ENCODE results near the gene GTF3A. TPM values are rescaled to one million over a fixed set of nuclear protein-coding genes. Genes with fewer than 3 reads are reported as not detected.

GTF3A gene
- total and polyA plus RNA-seq, 2 donors from 2014 or later = 64.8 to 126 TPM

DNA sequence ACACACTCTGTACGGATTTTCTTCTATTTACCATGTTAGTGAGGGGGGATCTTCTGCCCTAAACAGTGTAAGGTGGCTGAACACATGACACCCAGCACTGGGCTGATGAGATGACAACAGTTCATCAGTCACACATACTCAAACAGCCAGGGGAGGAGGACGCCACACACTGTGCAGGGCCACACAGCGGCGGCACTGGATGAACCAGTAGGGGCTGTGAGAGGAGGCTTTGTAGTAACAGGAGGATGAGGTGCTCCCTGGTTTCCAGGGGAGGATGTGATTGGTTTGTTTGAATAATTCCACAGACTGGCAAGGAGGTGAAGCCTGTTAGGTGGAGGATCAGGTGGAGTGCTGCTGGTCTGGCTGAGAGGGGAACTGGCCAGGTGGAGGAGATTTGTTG, 16.3 kb upstream of the GTF3A start:
- Histone ChIP-seq H3K9me3 (ENCODE audit: control insufficient read depth in 2 of 3, insufficient read depth in 1 of 3, low read length in 3 of 3) (peaks cover 0 to 3% (median 0%) of the 10 kb centered on the region in 3 donors), H3K27me3 (ENCODE audit: control insufficient read depth, insufficient read depth, low read length) (no peaks in the 10 kb centered on the region), H3K4me1 (ENCODE audit: control insufficient read depth in 2 of 3, insufficient read depth in 2 of 3, low read depth in 1 of 3, low read length in 3 of 3) (peaks cover 6 to 25% (median 12%) of the 10 kb centered on the region in 3 donors), H3K9ac (ENCODE audit: low read length in 3 of 3) (no peak overlapping the region), H3K4me3 (ENCODE audit: low read length in 3 of 3) (no peak overlapping the region), H3K27ac (ENCODE audit: low read depth in 2 of 2, low read length in 2 of 2) (no peak overlapping the region), H3K36me3 (ENCODE audit: control insufficient read depth in 2 of 3, insufficient read depth in 3 of 3, low read length in 3 of 3) (no peaks in the 10 kb centered on the region)
- intact Hi-C loops (cut with DNase I) = no loop called here
- TF ChIP-seq, protein P1, sequence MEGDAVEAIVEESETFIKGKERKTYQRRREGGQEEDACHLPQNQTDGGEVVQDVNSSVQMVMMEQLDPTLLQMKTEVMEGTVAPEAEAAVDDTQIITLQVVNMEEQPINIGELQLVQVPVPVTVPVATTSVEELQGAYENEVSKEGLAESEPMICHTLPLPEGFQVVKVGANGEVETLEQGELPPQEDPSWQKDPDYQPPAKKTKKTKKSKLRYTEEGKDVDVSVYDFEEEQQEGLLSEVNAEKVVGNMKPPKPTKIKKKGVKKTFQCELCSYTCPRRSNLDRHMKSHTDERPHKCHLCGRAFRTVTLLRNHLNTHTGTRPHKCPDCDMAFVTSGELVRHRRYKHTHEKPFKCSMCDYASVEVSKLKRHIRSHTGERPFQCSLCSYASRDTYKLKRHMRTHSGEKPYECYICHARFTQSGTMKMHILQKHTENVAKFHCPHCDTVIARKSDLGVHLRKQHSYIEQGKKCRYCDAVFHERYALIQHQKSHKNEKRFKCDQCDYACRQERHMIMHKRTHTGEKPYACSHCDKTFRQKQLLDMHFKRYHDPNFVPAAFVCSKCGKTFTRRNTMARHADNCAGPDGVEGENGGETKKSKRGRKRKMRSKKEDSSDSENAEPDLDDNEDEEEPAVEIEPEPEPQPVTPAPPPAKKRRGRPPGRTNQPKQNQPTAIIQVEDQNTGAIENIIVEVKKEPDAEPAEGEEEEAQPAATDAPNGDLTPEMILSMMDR (IDR thresholded peaks at IDR 0.05; ENCODE audit: borderline replicate concordance, extremely low read depth, insufficient read depth) = no peak
- FAIRE-seq (no peak), DNase-seq (no peak)

DNA sequence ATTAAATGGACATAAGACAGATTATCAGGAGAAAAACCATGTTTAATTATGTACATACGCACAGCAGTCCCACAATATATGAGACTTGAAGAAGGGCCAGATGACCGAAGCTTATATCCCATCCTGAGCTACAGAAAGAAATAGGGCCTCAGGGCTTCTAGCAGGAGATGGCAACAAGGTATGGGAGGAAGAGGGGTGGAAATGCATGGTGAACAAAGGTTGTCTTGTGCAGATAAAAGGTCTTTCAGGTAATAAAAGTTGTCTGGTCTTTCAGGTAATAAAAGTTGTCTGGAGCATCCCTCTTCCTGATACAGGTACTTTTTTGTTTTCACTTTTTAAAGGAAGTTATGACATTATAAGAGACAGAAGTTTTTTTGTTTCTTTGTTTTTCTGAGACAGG, 15.4 kb upstream of the GTF3A start:
- Histone ChIP-seq H3K9ac (ENCODE audit: low read length in 3 of 3) (no peak overlapping the region), H3K4me3 (ENCODE audit: low read length in 3 of 3) (no peak overlapping the region)
- no peak for FAIRE-seq

DNA sequence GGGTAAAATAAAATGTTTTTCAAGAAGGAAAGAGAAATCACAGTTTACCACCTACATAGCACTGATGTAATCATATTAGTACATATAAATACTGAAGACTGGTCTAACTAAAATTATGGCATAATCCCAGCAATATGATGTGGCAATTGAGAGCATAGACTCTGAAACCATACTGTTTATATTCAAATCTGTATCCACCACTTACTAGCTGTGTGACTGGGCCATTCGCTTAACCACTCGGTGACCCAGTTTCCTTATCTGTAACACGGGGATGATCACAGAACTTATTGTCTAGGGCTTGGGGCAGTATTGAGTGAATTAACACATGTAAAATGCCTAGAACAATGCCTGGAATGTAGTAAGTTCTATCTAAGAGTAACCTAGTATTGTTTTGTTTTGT, 13.1 kb upstream of the GTF3A start:
- Histone ChIP-seq H3K27ac (ENCODE audit: low read depth in 2 of 2, low read length in 2 of 2) (no peak overlapping the region), H3K4me3 (ENCODE audit: low read length in 3 of 3) (no peak overlapping the region), H3K9me3 (ENCODE audit: control insufficient read depth in 2 of 3, insufficient read depth in 1 of 3, low read length in 3 of 3) (peaks cover 0 to 3% (median 0%) of the 10 kb centered on the region in 3 donors), H3K27me3 (ENCODE audit: control insufficient read depth, insufficient read depth, low read length) (no peaks in the 10 kb centered on the region), H3K9ac (ENCODE audit: low read length in 3 of 3) (no peak overlapping the region), H3K4me1 (ENCODE audit: control insufficient read depth in 2 of 3, insufficient read depth in 2 of 3, low read depth in 1 of 3, low read length in 3 of 3) (peaks cover 0 to 2% (median 0%) of the 10 kb centered on the region in 3 donors), H3K36me3 (ENCODE audit: control insufficient read depth in 2 of 3, insufficient read depth in 3 of 3, low read length in 3 of 3) (no peaks in the 10 kb centered on the region)
- TF ChIP-seq, protein P1 (IDR thresholded peaks at IDR 0.05; ENCODE audit: borderline replicate concordance, extremely low read depth, insufficient read depth) = no peak
- DNase-seq (no peak), FAIRE-seq (no peak)
- intact Hi-C loops (cut with DNase I) = no loop called here

More for the DNA sequence above, 15.4 kb upstream of the GTF3A start:
- Histone ChIP-seq H3K27ac (ENCODE audit: low read depth in 2 of 2, low read length in 2 of 2) (no peak overlapping the region), H3K9me3 (ENCODE audit: control insufficient read depth in 2 of 3, insufficient read depth in 1 of 3, low read length in 3 of 3) (peaks cover 0 to 3% (median 0%) of the 10 kb centered on the region in 3 donors), H3K36me3 (ENCODE audit: control insufficient read depth in 2 of 3, insufficient read depth in 3 of 3, low read length in 3 of 3) (no peaks in the 10 kb centered on the region), H3K27me3 (ENCODE audit: control insufficient read depth, insufficient read depth, low read length) (no peaks in the 10 kb centered on the region), H3K4me1 (ENCODE audit: control insufficient read depth in 2 of 3, insufficient read depth in 2 of 3, low read depth in 1 of 3, low read length in 3 of 3) (peaks cover 4 to 15% (median 4%) of the 10 kb centered on the region in 3 donors)
- intact Hi-C loops (cut with DNase I) = no loop called here
- TF ChIP-seq, protein P1 (IDR thresholded peaks at IDR 0.05; ENCODE audit: borderline replicate concordance, extremely low read depth, insufficient read depth) = no peak
- no peak for DNase-seq

DNA sequence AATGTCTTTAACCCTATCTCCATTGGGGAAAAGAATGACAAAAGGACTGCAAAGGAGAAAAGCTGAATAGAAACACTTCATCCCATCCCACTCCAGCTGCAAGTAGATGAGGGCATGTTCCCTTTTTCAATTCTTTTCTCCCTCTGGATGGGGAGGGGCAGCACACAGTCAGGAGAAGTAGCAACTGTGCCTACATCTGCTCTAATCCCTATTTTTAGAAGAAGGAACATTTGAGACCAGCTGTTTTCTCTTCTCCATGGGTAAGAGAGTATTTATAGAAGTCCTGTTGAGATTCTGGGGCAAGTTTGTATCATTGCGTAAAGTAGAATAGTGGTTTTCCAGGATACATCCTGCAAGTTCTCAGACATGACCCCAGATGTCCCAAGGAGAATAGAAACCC, 9.3 kb upstream of the GTF3A start:
- DNase-seq (no peak), FAIRE-seq (no peak)
- Histone ChIP-seq H3K27ac (ENCODE audit: low read depth in 2 of 2, low read length in 2 of 2) (no peak overlapping the region), H3K9me3 (ENCODE audit: control insufficient read depth in 2 of 3, insufficient read depth in 1 of 3, low read length in 3 of 3) (no peaks in the 10 kb centered on the region), H3K36me3 (ENCODE audit: control insufficient read depth in 2 of 3, insufficient read depth in 3 of 3, low read length in 3 of 3) (no peaks in the 10 kb centered on the region), H3K4me3 (ENCODE audit: low read length in 3 of 3) (no peak overlapping the region), H3K4me1 (ENCODE audit: control insufficient read depth in 2 of 3, insufficient read depth in 2 of 3, low read depth in 1 of 3, low read length in 3 of 3) (no peaks in the 10 kb centered on the region), H3K9ac (ENCODE audit: low read length in 3 of 3) (no peak overlapping the region), H3K27me3 (ENCODE audit: control insufficient read depth, insufficient read depth, low read length) (no peaks in the 10 kb centered on the region)
- TF ChIP-seq, protein P1 (IDR thresholded peaks at IDR 0.05; ENCODE audit: borderline replicate concordance, extremely low read depth, insufficient read depth) = no peak
- intact Hi-C loops (cut with DNase I) = no loop called here
